ENCODE results near the gene INPP5E.
"Not testable (repeated sequence)": the region's sequence is repeated elsewhere in the genome, so short reads cannot be mapped to it uniquely, and the experiment has no call there.

Gene INPP5E

DNA sequence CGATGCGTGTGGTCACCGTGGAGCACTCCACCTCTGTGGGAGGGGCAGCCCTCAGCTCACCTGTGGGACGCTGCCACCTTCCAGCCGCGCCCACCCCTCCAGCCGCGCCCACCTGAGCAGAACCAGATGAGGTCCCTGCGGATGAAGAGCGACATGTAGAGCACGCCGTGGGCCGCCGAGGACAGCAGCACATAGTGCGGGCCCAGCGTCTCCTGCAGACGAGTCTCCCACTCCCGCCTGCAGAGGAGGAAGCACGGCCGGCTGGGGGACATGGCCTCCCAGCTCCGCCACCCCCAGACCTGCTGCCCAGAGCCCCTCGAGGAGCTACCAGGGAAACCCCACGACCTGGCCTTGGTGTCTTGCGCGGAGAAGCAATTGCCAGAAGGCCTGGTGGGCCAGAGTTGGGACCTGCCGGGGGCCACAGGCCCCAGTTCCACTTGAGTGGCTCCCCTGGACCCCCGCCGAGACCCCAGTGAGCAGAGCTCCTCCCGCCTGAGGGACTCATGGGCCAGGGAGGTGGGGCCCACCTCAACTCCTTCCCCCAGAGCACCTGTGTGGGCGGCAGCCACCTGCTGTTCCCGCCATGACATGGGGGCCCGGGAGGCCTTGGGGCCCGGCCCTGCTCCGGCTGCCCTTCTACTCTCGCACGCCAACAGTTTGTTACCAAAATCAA is 6.5 kb downstream of the INPP5E start:
- Histone ChIP-seq H3K36me3 (ENCODE audit: control insufficient read depth, insufficient read depth, low read length) (peaks cover 19% of the 10 kb centered on the region), H3K9me3 (ENCODE audit: control insufficient read depth, insufficient read depth, low read length) (no peaks in the 10 kb centered on the region), H3K4me3 (ENCODE audit: low read depth, low read length) (no peak overlapping the region), H3K4me1 (ENCODE audit: control insufficient read depth, insufficient read depth, low read length) (no peaks in the 10 kb centered on the region), H3K27me3 (ENCODE audit: control insufficient read depth, insufficient read depth, low read length) (no peaks in the 10 kb centered on the region), H3K27ac (ENCODE audit: low read depth, low read length) (no peak overlapping the region), H3K9ac (ENCODE audit: low read depth, low read length) (no peak overlapping the region)

DNA sequence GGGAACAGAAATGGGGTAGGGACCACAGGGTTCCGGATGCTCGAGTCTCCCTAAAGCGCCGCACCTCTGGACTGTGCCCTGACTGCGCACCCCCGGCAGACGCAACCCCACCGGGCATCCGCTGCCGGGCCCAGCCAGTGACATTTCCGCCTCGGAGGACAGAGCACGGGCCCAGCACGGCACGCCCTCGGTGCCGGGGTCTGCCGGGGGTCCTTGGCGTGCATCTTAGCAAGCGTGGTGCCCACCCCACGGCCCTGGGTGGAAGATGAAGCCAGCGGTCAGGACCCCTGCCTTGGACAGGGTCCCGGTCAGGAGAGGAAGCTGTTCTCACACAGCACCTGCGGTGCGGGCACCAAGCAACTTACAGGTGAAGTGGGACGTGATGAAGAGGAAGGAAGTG is 7.1 kb downstream of the INPP5E start:
- Histone ChIP-seq H3K4me3 (ENCODE audit: low read depth, low read length) (no peak overlapping the region), H3K27me3 (ENCODE audit: control insufficient read depth, insufficient read depth, low read length) (no peaks in the 10 kb centered on the region), H3K9me3 (ENCODE audit: control insufficient read depth, insufficient read depth, low read length) (no peaks in the 10 kb centered on the region), H3K9ac (ENCODE audit: low read depth, low read length) (no peak overlapping the region), H3K27ac (ENCODE audit: low read depth, low read length) (no peak overlapping the region), H3K4me1 (ENCODE audit: control insufficient read depth, insufficient read depth, low read length) (no peaks in the 10 kb centered on the region), H3K36me3 (ENCODE audit: control insufficient read depth, insufficient read depth, low read length) (peaks cover 19% of the 10 kb centered on the region)

DNA sequence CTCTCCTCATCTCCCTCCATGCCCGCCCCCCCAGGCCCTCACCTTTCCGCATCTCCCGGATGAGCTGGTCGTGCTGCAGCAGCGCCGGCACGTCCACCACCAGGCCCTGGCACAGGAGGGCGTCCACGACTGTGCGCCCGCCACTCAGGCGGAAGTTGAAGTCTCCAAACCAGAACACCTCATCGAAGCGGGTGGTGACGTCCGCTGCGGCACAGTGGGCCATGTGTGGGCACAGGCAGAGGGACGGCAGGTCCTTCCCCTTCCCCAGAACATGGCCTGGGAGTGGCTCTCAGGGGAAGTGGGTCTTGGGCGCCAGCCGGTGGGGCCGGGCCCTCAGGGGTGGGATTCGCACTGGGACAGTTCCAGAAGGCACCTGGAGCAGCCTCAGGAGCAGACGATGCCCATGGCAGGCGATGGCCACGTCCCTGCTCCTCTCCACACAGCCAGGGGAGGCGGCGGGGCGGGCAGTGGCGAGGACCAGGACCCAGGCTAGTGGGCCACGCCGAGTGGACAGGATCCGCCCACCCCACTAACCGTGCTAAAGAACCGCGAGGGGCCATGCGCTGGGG is 7.8 kb downstream of the INPP5E start:
- Histone ChIP-seq H3K4me1 (ENCODE audit: control insufficient read depth, insufficient read depth, low read length) (no peaks in the 10 kb centered on the region), H3K9me3 (ENCODE audit: control insufficient read depth, insufficient read depth, low read length) (no peaks in the 10 kb centered on the region), H3K36me3 (ENCODE audit: control insufficient read depth, insufficient read depth, low read length) (peaks cover 19% of the 10 kb centered on the region), H3K27me3 (ENCODE audit: control insufficient read depth, insufficient read depth, low read length) (no peaks in the 10 kb centered on the region), H3K4me3 (ENCODE audit: low read depth, low read length) (no peak overlapping the region), H3K27ac (ENCODE audit: low read depth, low read length) (no peak overlapping the region), H3K9ac (ENCODE audit: low read depth, low read length) (no peak overlapping the region)

DNA sequence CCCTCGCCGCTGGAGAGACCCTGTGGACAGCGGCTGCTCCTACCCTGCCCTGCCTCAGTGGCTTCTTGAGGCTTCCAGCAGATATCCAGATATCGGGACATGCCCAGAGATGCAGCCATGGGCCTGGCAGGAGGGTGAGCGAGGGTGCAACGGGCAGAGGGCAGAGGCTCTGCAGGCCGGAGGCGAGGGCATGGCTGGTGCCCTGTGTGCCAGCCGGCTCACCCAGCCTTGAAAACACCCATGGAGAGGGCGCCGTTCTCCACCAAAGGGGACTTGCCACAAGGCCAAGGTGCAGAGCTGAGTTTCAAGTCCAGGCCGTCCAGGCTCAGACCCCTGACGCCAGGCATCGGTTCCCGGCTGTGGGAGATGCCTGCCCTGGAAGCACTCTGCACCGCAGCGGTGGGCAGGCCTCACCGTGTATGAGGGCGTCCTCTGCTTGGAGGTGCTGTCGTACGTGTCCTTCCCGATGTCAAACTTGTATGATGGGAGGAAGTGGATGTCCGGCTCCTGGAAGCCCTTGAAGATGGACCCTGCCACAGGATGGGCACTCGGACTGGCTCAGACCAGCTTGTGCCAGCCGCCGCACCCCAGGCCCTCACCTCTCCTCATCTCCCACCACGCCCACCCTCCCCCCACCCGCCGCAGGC is 8.9 kb downstream of the INPP5E start:
- H3K9ac ChIP-seq (ENCODE audit: low read depth, low read length), result no peak overlapping the region
- no peaks in the 10 kb centered on the region for H3K27me3 ChIP-seq (ENCODE audit: control insufficient read depth, insufficient read depth, low read length)
- peaks cover 19% of the 10 kb centered on the region for H3K36me3 ChIP-seq (ENCODE audit: control insufficient read depth, insufficient read depth, low read length)
- no peaks in the 10 kb centered on the region for H3K4me1 ChIP-seq (ENCODE audit: control insufficient read depth, insufficient read depth, low read length)
- H3K27ac ChIP-seq (ENCODE audit: low read depth, low read length), result no peak overlapping the region
- no peaks in the 10 kb centered on the region for H3K9me3 ChIP-seq (ENCODE audit: control insufficient read depth, insufficient read depth, low read length)
- H3K4me3 ChIP-seq (ENCODE audit: low read depth, low read length), result no peak overlapping the region

DNA sequence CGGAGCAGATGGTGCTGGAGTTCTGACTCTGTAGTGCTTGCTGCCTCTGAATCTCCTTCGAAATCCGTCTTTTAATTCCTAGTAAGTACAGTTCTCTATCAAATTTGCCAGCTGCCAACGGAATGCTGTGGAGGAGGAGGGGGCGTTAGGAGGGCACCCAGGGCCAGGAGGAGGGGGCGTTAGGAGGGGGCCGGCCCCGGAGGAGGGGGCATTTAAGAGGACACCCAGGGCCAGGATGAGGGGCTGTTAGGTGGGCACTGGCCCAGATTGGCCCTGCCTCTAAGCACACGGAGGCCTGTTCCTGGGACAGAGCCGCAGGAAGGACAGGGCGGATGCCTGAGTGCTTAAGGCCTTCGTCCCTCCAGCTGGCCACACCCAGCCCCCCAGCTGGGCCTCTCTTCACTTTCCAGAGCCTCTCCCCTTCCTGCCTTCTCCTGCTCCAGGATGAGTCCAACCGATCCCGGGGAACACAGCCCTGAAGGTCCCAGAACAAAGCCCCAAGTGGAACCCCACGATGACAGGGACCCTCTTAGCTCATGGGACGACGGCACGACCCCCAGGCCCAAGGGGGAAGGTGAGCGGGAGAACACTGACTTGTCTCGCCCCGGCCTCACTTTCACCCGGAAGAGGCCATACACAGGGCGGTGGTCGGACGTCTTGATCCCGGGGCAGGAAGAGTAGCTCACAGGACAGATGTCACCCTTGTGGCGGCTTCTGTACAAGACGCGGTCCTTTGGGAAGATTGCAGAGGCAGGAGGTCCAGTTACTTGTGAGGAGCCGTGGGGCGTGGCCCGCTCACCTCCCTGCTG is 9.8 kb downstream of the INPP5E start:
- H3K36me3 ChIP-seq (ENCODE audit: control insufficient read depth, insufficient read depth, low read length), result peaks cover 18% of the 10 kb centered on the region
- no peaks in the 10 kb centered on the region for H3K9me3 ChIP-seq (ENCODE audit: control insufficient read depth, insufficient read depth, low read length)
- H3K27me3 ChIP-seq (ENCODE audit: control insufficient read depth, insufficient read depth, low read length), result no peaks in the 10 kb centered on the region
- H3K27ac ChIP-seq (ENCODE audit: low read depth, low read length), result no peak overlapping the region
- H3K4me1 ChIP-seq (ENCODE audit: control insufficient read depth, insufficient read depth, low read length), result no peaks in the 10 kb centered on the region
- H3K9ac ChIP-seq (ENCODE audit: low read depth, low read length), result no peak overlapping the region
- H3K4me3 ChIP-seq (ENCODE audit: low read depth, low read length), result no peak overlapping the region

- Histone ChIP-seq H3K27me3 (ENCODE audit: control insufficient read depth, insufficient read depth, low read length) (no peaks in the 10 kb centered on the region), H3K27ac (ENCODE audit: low read depth, low read length) (no peak overlapping the region), H3K4me3 (ENCODE audit: low read depth, low read length) (no peak overlapping the region), H3K9me3 (ENCODE audit: control insufficient read depth, insufficient read depth, low read length) (no peaks in the 10 kb centered on the region), H3K9ac (ENCODE audit: low read depth, low read length) (no peak overlapping the region), H3K36me3 (ENCODE audit: control insufficient read depth, insufficient read depth, low read length) (peaks cover 25% of the 10 kb centered on the region), H3K4me1 (ENCODE audit: control insufficient read depth, insufficient read depth, low read length) (no peaks in the 10 kb centered on the region)
These were observed 10.5 kb downstream of the INPP5E start for GRCh38 chr9:136429075-136429628.

- Histone ChIP-seq H3K4me3 (ENCODE audit: low read depth, low read length) (no peak overlapping the region), H3K4me1 (ENCODE audit: control insufficient read depth, insufficient read depth, low read length) (no peaks in the 10 kb centered on the region), H3K27me3 (ENCODE audit: control insufficient read depth, insufficient read depth, low read length) (no peaks in the 10 kb centered on the region), H3K9ac (ENCODE audit: low read depth, low read length) (no peak overlapping the region), H3K27ac (ENCODE audit: low read depth, low read length) (no peak overlapping the region), H3K36me3 (ENCODE audit: control insufficient read depth, insufficient read depth, low read length) (peaks cover 46% of the 10 kb centered on the region), H3K9me3 (ENCODE audit: control insufficient read depth, insufficient read depth, low read length) (no peaks in the 10 kb centered on the region)
These were observed 12.9 kb downstream of the INPP5E start for GRCh38 chr9:136426787-136427186.

- H3K4me1 ChIP-seq (ENCODE audit: control insufficient read depth, insufficient read depth, low read length); H3K4me3 ChIP-seq (ENCODE audit: low read depth, low read length); H3K27me3 ChIP-seq (ENCODE audit: control insufficient read depth, insufficient read depth, low read length); H3K9me3 ChIP-seq (ENCODE audit: control insufficient read depth, insufficient read depth, low read length); H3K27ac ChIP-seq (ENCODE audit: low read depth, low read length); H3K9ac ChIP-seq (ENCODE audit: low read depth, low read length): not testable (repeated sequence)
- peaks cover 54% of the 10 kb centered on the region for H3K36me3 ChIP-seq (ENCODE audit: control insufficient read depth, insufficient read depth, low read length)
These were observed 14.3 kb downstream of the INPP5E start for GRCh38 chr9:136425367-136425766.

GRCh38 chr9:136424750-136425362 is 14.8 kb downstream of the INPP5E start:
- H3K27ac ChIP-seq (ENCODE audit: low read depth, low read length), result no peak overlapping the region
- H3K27me3 ChIP-seq (ENCODE audit: control insufficient read depth, insufficient read depth, low read length), result no peaks in the 10 kb centered on the region
- H3K9me3 ChIP-seq (ENCODE audit: control insufficient read depth, insufficient read depth, low read length), result no peaks in the 10 kb centered on the region
- H3K4me3 ChIP-seq (ENCODE audit: low read depth, low read length), result no peak overlapping the region
- no peaks in the 10 kb centered on the region for H3K4me1 ChIP-seq (ENCODE audit: control insufficient read depth, insufficient read depth, low read length)
- H3K36me3 ChIP-seq (ENCODE audit: control insufficient read depth, insufficient read depth, low read length), result peaks cover 55% of the 10 kb centered on the region
- H3K9ac ChIP-seq (ENCODE audit: low read depth, low read length), result no peak overlapping the region

- Histone ChIP-seq H3K27ac (ENCODE audit: low read depth, low read length) (no peak overlapping the region), H3K9me3 (ENCODE audit: control insufficient read depth, insufficient read depth, low read length) (no peaks in the 10 kb centered on the region), H3K4me3 (ENCODE audit: low read depth, low read length) (no peak overlapping the region), H3K27me3 (ENCODE audit: control insufficient read depth, insufficient read depth, low read length) (no peaks in the 10 kb centered on the region), H3K9ac (ENCODE audit: low read depth, low read length) (no peak overlapping the region), H3K36me3 (ENCODE audit: control insufficient read depth, insufficient read depth, low read length) (peaks cover 58% of the 10 kb centered on the region), H3K4me1 (ENCODE audit: control insufficient read depth, insufficient read depth, low read length) (no peaks in the 10 kb centered on the region)
These were observed 16.1 kb downstream of the INPP5E start for GRCh38 chr9:136423432-136424146.

All from HUES48 (cell line).